Smooth muscle cell (in vitro differentiated cells): ENCODE data around the gene PTPN3. TPM values are rescaled to one million over a fixed set of nuclear protein-coding genes. Genes with fewer than 3 reads are reported as not detected.

ENCODE experiments used
- DNase-seq: peaks from one replicate; lab custom pipeline; 2025; ENCODE audit not compliant: unreplicated experiment; lab: John Stamatoyannopoulos, UW
- H2AFZ ChIP-seq: fragments of 200-600 bp; sonication (generic); 2 replicates; pipeline ENCODE4 v1.6.0; 2016; ENCODE audit warnings: antibody characterized with exemption, low read depth, mild to moderate bottlenecking
- H3F3A ChIP-seq: fragments of 200-600 bp; sonication (generic); 2 replicates; pipeline ENCODE4 v1.6.0; 2017; ENCODE audit warnings: antibody characterized with exemption, low read depth
- H3K27ac ChIP-seq: fragments of 200-600 bp; sonication (generic); 2 replicates; pipeline ENCODE4 v1.5.1; 2016; ENCODE audit warnings: low read depth, mild to moderate bottlenecking
- H3K27me3 ChIP-seq: fragments of 200-600 bp; sonication (generic); 2 replicates; pipeline ENCODE4 v1.6.1; 2016; ENCODE audit warnings: low read depth, mild to moderate bottlenecking
- H3K36me3 ChIP-seq: fragments of 200-600 bp; sonication (generic); 2 replicates; pipeline ENCODE4 v1.5.1; 2016; ENCODE audit warnings: low read depth
- H3K4me1 ChIP-seq: fragments of 200-600 bp; sonication (generic); 2 replicates; pipeline ENCODE4 v1.5.1; 2016; ENCODE audit warnings: low read depth
- H3K4me2 ChIP-seq: fragments of 200-600 bp; sonication (generic); 2 replicates; pipeline ENCODE4 v1.6.0; 2016; ENCODE audit warnings: mild to moderate bottlenecking
- H3K4me3 ChIP-seq: fragments of 200-600 bp; sonication (generic); 2 replicates; pipeline ENCODE4 v1.5.1; 2016; ENCODE audit warnings: mild to moderate bottlenecking
- H3K79me2 ChIP-seq: fragments of 200-600 bp; sonication (generic); 2 replicates; pipeline ENCODE4 v1.6.0; 2016; ENCODE audit warnings: low read depth, mild to moderate bottlenecking
- H3K9ac ChIP-seq: fragments of 200-600 bp; sonication (generic); 2 replicates; pipeline ENCODE4 v1.6.0; 2016; ENCODE audit warnings: low read depth
- H3K9me3 ChIP-seq: fragments of 200-600 bp; sonication (generic); replicated peaks from 2 replicates; pipeline ENCODE4 v1.5.1; 2016; ENCODE audit warnings: low read depth
- H4K20me1 ChIP-seq: fragments of 200-600 bp; sonication (generic); 2 replicates; pipeline ENCODE4 v1.6.0; 2016; ENCODE audit warnings: low read depth
- CTCF ChIP-seq: fragments of 200-600 bp; sonication (generic); IDR thresholded peaks from 2 replicates; pipeline ENCODE4 v1.5.1; 2017; ENCODE audit warnings: borderline replicate concordance, mild to moderate bottlenecking, antibody characterized with exemption; ENCODE audit not compliant: insufficient read depth, poor library complexity, severe bottlenecking
- WGBS: methylation state at CpG from one replicate; pipeline ENCODE4 v1.1.7; 2016; ENCODE audit warnings: low lambda C conversion rate; 5-methylcytosine and 5-hydroxymethylcytosine counted together
- polyA plus RNA-seq: library from polyadenylated mRNA; unstranded; fragments of >200 nt; fragmentation: Nextera tagmentation; extraction: Ambion mirVana; gene quantifications from 2 replicates; pipeline ENCODE4 v1.2.1, GENCODE V29; 2016
- total RNA-seq: library from RNA; depleted of rRNA; stranded (reverse); fragments of >200 nt; gene quantifications from 2 replicates; pipeline ENCODE4 v1.2.3, GENCODE V29; 2014

The PTPN3 gene
- total and polyA plus RNA-seq, 2 experiments from 2014 or later, result 2.2 to 5.5 TPM

- no peaks in the 10 kb centered on the region for H3K4me1 ChIP-seq
- WGBS, result 91% methylated on average over 14 of the region's 14 CpGs
- H3K9ac ChIP-seq, result no peak overlapping the region
These were observed 14.2 kb downstream of the PTPN3 start for GRCh38 chr9:109483744-109484429.

GRCh38 chr9:109482391-109482916, 15.7 kb downstream of the PTPN3 start:
- Histone ChIP-seq H4K20me1 (peaks cover 22% of the 10 kb centered on the region), H3K36me3 (no peaks in the 10 kb centered on the region), H3F3A (no peaks in the 10 kb centered on the region), H3K27me3 (no peaks in the 10 kb centered on the region), H3K4me2 (no peak overlapping the region), H3K9ac (no peak overlapping the region), H3K9me3 (no peaks in the 10 kb centered on the region), H3K27ac (no peak overlapping the region), H3K4me3 (no peak overlapping the region), H2AFZ (no peak overlapping the region), H3K79me2 (no peaks in the 10 kb centered on the region), H3K4me1 (no peaks in the 10 kb centered on the region)
- DNase-seq, result no peak
- 90% methylated on average over 5 of the region's 5 CpGs for WGBS
- TF ChIP-seq CTCF, result no peak

More at GRCh38 chr9:109483744-109484429, 14.2 kb downstream of the PTPN3 start:
- Histone ChIP-seq H3F3A (no peaks in the 10 kb centered on the region), H3K27me3 (no peaks in the 10 kb centered on the region), H2AFZ (no peak overlapping the region), H3K79me2 (no peaks in the 10 kb centered on the region), H3K36me3 (no peaks in the 10 kb centered on the region), H3K4me3 (no peak overlapping the region), H4K20me1 (peaks cover 28% of the 10 kb centered on the region), H3K4me2 (no peak overlapping the region), H3K9me3 (no peaks in the 10 kb centered on the region), H3K27ac (no peak overlapping the region)
- no peak for DNase-seq
- TF ChIP-seq CTCF, result no peak

- H3K4me1 ChIP-seq, result no peaks in the 10 kb centered on the region
- H3K79me2 ChIP-seq, result no peaks in the 10 kb centered on the region
- H3K4me2 ChIP-seq, result no peak overlapping the region
- no peak overlapping the region for H3K4me3 ChIP-seq
- H3K27ac ChIP-seq, result no peak overlapping the region
- no peaks in the 10 kb centered on the region for H3K36me3 ChIP-seq
- H3F3A ChIP-seq, result no peaks in the 10 kb centered on the region
- H3K27me3 ChIP-seq, result no peaks in the 10 kb centered on the region
- no peak overlapping the region for H2AFZ ChIP-seq
- 78% methylated on average over 7 of the region's 7 CpGs for WGBS
- no peak for TF ChIP-seq CTCF
- H4K20me1 ChIP-seq, result peaks cover 18% of the 10 kb centered on the region
- no peak for DNase-seq
- no peak overlapping the region for H3K9ac ChIP-seq
- no peaks in the 10 kb centered on the region for H3K9me3 ChIP-seq
These were observed 16.3 kb downstream of the PTPN3 start for GRCh38 chr9:109481856-109482255.

- Histone ChIP-seq H3K9me3 (no peaks in the 10 kb centered on the region), H3F3A (no peaks in the 10 kb centered on the region), H3K27me3 (no peaks in the 10 kb centered on the region), H3K4me2 (no peak overlapping the region), H3K4me1 (no peaks in the 10 kb centered on the region), H3K9ac (no peak overlapping the region), H3K27ac (no peak overlapping the region), H3K79me2 (no peaks in the 10 kb centered on the region), H3K36me3 (no peaks in the 10 kb centered on the region), H4K20me1 (peaks cover 16% of the 10 kb centered on the region), H3K4me3 (no peak overlapping the region), H2AFZ (no peak overlapping the region)
- no peak for DNase-seq
- no peak for TF ChIP-seq CTCF
- 98% methylated on average over 2 of the region's 2 CpGs for WGBS
These were observed 18.3 kb downstream of the PTPN3 start for GRCh38 chr9:109479822-109480221.
